PFSK-1 (cell line): Measurements from ENCODE around the gene FIBCD1.

Experiments used
- FOXP2 ChIP-seq: optimal IDR thresholded peaks from 2 replicates; pipeline ENCODE3; 2011; ENCODE audit warnings: borderline replicate concordance, control low read depth, inconsistent platforms; ENCODE audit not compliant: insufficient read depth; ENCODE audit errors: extremely low read length, extremely low read depth
- POLR2AphosphoS5 ChIP-seq: IDR thresholded peaks from 2 replicates; pipeline ENCODE4 v1.6.1; 2012; ENCODE audit warnings: low read depth, mild to moderate bottlenecking, control low read depth, low read length, moderate library complexity
- SIN3A ChIP-seq: IDR thresholded peaks from 2 replicates; pipeline ENCODE4 v1.6.1; 2012; ENCODE audit warnings: mild to moderate bottlenecking, low read length, moderate library complexity, borderline replicate concordance; ENCODE audit not compliant: insufficient read depth
- TAF1 ChIP-seq: IDR thresholded peaks from 2 replicates; pipeline ENCODE4 v1.6.1; 2012; ENCODE audit warnings: low read length, control low read depth, borderline replicate concordance; ENCODE audit not compliant: insufficient read depth
- TF ChIP-seq, protein P1 (sequence below), 2 experiments: IDR thresholded peaks; 2 replicates each; pipeline versions ENCODE4 v1.6.1 to v1.8.0; 2011 to 2012; ENCODE audit warnings: low read depth in 2 of 2, low read length in 2 of 2, control low read depth in 1 of 2, inconsistent platforms in 1 of 2, mild to moderate bottlenecking in 1 of 2, moderate library complexity in 1 of 2; ENCODE audit not compliant: insufficient read depth in 1 of 2

Gene FIBCD1

DNA sequence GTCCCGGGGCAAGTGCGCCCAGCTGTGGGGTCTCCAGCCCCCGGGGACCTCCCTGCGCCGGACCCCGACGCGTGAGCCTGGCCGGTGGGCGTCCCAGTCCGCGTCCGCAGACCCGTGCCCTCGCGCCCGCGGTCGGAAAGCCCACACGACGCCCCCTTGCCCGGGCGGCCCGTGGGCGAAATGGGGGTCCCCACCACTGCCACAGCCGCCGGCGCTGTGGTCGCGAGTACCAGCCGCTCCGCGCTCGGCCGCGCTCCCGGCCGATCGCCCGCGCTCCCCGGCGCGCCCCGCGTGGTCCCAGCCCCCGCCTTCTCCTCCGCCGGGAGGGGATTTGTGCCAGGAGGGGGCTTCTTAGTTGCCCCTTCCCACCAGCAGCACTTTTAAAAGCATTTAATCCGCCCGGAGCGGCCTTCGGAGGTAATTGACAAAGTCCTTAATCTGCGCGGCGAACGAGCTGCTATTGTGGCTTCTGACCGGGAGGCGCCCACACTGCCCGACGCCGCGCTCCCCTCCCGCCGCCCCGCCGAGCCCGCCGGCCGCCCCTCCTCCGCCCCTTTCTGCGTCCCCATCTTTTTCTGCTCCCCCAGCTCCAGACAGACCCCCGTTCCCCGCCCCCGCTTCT lies 469 bp upstream of the FIBCD1 start:
- TF ChIP-seq FOXP2 (no peak), TAF1 (no peak), POLR2AphosphoS5 (no peak), SIN3A (no peak)
- TF ChIP-seq, protein P1, sequence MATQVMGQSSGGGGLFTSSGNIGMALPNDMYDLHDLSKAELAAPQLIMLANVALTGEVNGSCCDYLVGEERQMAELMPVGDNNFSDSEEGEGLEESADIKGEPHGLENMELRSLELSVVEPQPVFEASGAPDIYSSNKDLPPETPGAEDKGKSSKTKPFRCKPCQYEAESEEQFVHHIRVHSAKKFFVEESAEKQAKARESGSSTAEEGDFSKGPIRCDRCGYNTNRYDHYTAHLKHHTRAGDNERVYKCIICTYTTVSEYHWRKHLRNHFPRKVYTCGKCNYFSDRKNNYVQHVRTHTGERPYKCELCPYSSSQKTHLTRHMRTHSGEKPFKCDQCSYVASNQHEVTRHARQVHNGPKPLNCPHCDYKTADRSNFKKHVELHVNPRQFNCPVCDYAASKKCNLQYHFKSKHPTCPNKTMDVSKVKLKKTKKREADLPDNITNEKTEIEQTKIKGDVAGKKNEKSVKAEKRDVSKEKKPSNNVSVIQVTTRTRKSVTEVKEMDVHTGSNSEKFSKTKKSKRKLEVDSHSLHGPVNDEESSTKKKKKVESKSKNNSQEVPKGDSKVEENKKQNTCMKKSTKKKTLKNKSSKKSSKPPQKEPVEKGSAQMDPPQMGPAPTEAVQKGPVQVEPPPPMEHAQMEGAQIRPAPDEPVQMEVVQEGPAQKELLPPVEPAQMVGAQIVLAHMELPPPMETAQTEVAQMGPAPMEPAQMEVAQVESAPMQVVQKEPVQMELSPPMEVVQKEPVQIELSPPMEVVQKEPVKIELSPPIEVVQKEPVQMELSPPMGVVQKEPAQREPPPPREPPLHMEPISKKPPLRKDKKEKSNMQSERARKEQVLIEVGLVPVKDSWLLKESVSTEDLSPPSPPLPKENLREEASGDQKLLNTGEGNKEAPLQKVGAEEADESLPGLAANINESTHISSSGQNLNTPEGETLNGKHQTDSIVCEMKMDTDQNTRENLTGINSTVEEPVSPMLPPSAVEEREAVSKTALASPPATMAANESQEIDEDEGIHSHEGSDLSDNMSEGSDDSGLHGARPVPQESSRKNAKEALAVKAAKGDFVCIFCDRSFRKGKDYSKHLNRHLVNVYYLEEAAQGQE (IDR thresholded peaks at IDR 0.05; ENCODE audit: insufficient read depth in 1 of 2, low read depth in 2 of 2, low read length in 2 of 2) = no peak

- TF ChIP-seq SIN3A (no peak), POLR2AphosphoS5 (no peak), FOXP2 (no peak), TAF1 (no peak)
- TF ChIP-seq, protein P1 (IDR thresholded peaks at IDR 0.05; ENCODE audit: insufficient read depth in 1 of 2, low read depth in 2 of 2, low read length in 2 of 2) = no peak
Measured at GRCh38 chr9:130938184-130938651, 829 bp downstream of the FIBCD1 start.

DNA sequence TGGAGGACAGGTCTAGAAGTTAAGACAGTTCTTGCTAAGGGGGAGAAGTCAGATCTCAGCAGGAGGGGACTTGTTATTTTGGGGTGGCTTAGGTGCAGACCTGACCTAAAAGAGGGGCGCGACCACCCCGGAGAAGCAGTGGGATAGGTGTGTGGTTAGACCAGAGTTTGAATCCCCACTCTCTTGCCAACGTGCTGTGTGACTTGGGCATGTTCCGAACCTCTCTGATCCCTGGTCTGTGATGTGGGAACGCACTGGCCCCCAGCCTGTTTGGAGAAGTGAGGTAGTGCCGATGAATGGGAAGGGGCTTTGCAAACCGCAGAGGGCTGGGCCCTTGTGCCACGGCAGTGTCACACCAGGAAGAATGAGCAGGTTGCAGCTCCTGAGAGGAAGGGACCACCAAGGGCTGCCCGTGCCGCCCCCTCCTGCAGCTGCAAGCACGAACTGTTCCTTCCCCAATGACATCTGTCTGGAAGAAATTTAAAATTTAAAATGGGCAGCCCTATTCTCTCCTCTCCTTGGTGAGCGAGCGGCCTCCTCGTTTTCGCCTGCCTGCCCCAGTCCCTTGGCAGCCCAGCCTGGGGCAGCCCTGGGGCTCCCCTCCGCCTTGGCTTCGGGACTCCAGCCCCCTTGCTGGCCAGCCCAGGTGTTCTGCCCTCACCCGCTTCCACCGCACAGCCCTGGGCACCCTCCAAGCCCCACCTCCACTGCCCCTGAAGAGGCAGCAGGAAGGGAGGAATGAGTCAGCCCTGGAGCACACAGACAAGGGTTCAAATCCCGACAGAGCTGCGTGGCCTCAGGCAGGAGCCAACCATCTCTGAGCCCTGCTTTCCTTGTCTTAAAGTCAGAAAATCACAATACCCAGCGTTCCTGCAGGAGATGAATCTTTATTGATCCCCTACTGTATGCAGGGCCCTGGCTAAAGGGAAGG lies 1.6 kb downstream of the FIBCD1 start:
- TF ChIP-seq, protein P1 (IDR thresholded peaks at IDR 0.05; ENCODE audit: insufficient read depth in 1 of 2, low read depth in 2 of 2, low read length in 2 of 2) = no peak
- TF ChIP-seq POLR2AphosphoS5 = no peak
- no peak for TF ChIP-seq SIN3A
- no peak for TF ChIP-seq TAF1
- no peak for TF ChIP-seq FOXP2

DNA sequence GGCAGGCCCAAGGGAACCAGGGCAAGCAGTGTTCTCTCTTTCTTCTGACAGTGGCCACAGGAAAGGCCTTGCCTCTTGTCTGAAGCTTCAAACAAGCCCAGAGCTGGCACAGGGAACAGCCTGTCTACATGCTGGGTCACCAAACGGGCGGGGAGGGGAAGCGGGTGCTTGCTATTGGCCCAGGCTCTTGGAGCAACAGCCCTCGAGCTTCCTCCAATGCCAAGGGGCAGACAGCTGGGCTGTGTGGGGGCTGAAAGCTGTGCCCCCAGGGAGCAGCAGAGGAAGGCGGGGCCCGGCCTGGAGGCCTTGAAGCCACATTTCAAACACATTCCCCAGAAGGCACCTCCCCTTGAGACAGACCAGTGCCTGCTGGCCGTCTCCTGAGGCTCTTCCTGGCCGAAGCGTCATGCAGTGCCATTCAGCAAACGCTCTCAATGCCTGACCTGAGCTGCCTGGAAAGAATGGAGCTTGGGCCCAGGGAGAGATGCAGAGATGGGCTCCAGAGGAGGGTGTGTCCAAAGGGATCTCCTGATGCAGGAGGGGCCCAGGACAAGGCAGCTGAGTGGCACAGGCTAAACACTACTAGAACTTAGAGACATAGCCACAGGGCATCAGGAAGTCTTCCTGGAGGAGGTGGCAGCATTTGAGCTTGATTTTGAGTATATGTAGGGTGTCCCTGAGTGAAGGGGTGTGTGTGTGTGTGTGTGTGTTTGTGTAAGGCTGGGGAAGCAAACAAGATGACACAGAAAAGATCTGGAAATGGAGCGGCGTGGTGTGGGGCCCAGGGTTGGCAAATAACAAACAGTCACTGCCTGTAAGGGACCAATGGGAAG lies 2.5 kb downstream of the FIBCD1 start:
- TF ChIP-seq FOXP2 (no peak), POLR2AphosphoS5 (no peak), SIN3A (no peak), TAF1 (no peak)
- TF ChIP-seq, protein P1 (IDR thresholded peaks at IDR 0.05; ENCODE audit: insufficient read depth in 1 of 2, low read depth in 2 of 2, low read length in 2 of 2) = no peak
